ENCODE results near the gene CARD8.
"Not testable (repeated sequence)": the region's sequence is repeated elsewhere in the genome, so short reads cannot be mapped to it uniquely, and the experiment has no call there.

The CARD8 gene

GRCh38 chr19:48221628-48222027, 34.1 kb downstream of the CARD8 start:
- H3K27ac ChIP-seq = no peak overlapping the region

DNA sequence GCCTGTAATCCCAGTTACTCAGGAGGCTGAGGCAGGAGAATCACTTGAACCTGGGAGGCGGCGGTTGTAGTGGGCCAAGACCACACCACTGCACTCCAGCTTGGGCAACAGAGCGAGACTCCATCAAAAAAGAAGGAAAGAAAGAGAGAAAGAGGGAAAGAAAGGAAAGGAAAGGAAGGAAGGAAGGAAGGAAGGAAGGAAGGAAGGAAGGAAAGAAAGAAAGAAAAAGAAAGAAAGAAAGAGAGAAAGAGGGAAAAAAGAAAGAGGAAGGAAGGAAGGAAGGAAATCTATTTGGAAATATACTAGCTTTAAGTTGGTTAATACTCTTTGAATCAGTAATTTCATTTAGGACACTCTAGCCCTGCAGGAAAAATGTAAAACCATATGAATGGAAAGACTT, 34.9 kb downstream of the CARD8 start:
- H3K27ac ChIP-seq = not testable (repeated sequence)

More at GRCh38 chr19:48221628-48222027, 34.1 kb downstream of the CARD8 start:
- no peak for TF ChIP-seq ZFX (IDR thresholded peaks at IDR 0.05; ENCODE audit: borderline replicate concordance)
- TF ChIP-seq CTCF (IDR thresholded peaks at IDR 0.05) = no peak

- TF ChIP-seq CTCF (IDR thresholded peaks at IDR 0.05) (no peak), ZFX (IDR thresholded peaks at IDR 0.05; ENCODE audit: borderline replicate concordance) (no peak)
- no peak overlapping the region for H3K27ac ChIP-seq
Observed at GRCh38 chr19:48218997-48219396, 36.7 kb downstream of the CARD8 start.

- H3K27ac ChIP-seq = no peak overlapping the region
- TF ChIP-seq ZFX (IDR thresholded peaks at IDR 0.05; ENCODE audit: borderline replicate concordance) (no peak), CTCF (IDR thresholded peaks at IDR 0.05) (no peak)
Observed at GRCh38 chr19:48216933-48217332, 38.8 kb downstream of the CARD8 start.

DNA sequence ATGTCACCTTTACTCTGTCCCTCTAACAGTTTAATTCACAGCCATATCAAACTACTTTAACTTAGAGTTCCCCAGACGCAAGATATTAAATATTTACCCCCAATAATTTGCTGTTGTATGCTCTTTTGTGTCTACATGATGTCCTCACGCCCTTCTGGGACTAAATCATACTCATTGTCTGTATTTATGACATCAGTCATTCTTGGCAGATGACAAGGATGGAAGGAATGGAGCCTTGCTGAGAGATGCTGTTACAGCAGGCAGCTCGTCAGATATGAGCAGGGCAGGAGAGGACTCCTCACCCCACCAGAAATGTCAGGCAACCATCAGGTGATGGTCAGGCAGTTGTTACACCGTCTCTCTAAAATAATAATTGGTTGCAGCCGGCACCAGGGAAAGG, 41.8 kb downstream of the CARD8 start:
- TF ChIP-seq CTCF (IDR thresholded peaks at IDR 0.05) = no peak
- H3K27ac ChIP-seq = no peak overlapping the region

- no peak for TF ChIP-seq CTCF (IDR thresholded peaks at IDR 0.05)
- TF ChIP-seq ZFX (IDR thresholded peaks at IDR 0.05; ENCODE audit: borderline replicate concordance) = no peak
- no peak overlapping the region for H3K27ac ChIP-seq
Observed at GRCh38 chr19:48210005-48210404, 45.7 kb downstream of the CARD8 start.

DNA sequence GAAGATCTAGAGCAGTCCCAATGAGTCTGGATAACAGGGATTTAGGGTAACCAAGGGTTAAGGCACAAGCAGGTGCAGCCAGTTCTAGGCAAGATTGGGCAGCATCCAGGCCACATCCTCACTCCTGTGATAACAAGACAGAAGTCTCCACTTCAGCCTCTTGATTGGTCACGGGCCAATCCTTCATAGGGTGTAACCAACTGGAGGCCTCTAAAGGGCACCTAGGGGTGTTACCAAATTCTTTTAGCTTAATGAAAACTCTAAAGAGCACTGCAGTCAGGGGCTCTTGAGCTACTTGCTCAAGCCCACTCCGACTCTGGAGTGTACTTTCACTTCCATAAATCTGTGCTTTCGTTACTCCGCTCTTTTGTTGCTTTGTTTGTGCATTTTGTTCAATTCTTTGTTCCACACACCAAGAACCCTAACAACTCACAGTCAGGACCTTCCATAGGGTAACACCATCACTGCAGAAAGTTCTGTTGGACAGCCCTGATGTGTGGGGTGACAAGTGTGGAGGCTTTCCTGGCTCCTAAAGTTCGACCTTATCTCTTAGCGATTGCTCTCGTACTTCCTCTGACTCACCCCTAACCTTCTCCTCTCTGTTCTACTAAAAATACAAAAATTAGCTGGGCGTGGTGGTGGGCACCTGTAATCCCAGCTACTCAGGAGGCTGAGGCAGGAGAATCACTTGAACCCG, 49.2 kb downstream of the CARD8 start:
- no peak for TF ChIP-seq CTCF (IDR thresholded peaks at IDR 0.05)
- no peak for TF ChIP-seq ZFX (IDR thresholded peaks at IDR 0.05; ENCODE audit: borderline replicate concordance)

More for the DNA sequence above, 49.2 kb downstream of the CARD8 start:
- no peak overlapping the region for H3K27ac ChIP-seq

All from 22Rv1 (cell line).